Body of pancreas (tissue), 4 donors: ENCODE results near the gene COPZ1. TPM values are rescaled to one million over a fixed set of nuclear protein-coding genes. Genes with fewer than 3 reads are reported as not detected.
A peak's percentile ranks its signal among the peaks of the same experiment; 100 is the strongest.

Experiments
- ATAC-seq: fragments of 150-250 bp; one replicate; pipeline ENCODE4 v1.9.1; 2016
- DNase-seq, 4 donors: peaks; one replicate each; pipeline ENCODE4 v3.0.0-alpha.2; 2019
- H3K27ac ChIP-seq, 4 donors: fragments of 200-600 bp; sonication (generic); 1 replicate in 3 of 4; 2 replicates in 1 of 4; pipeline versions ENCODE4 v1.5.1 to v1.6.1; 2016 to 2019; ENCODE audit warnings: mild to moderate bottlenecking in 1 of 4, mixed read lengths in 1 of 4, moderate library complexity in 1 of 4
- H3K27me3 ChIP-seq, 2 donors: fragments of 200-600 bp; sonication (generic); one replicate each; pipeline ENCODE4 v1.6.0; 2016; ENCODE audit warnings: mild to moderate bottlenecking in 1 of 2
- H3K36me3 ChIP-seq, 2 donors: fragments of 200-600 bp; sonication (generic); replicated peaks in 1 of 2; 2 replicates each; pipeline ENCODE4 v1.5.1; 2016; ENCODE audit warnings: low read depth in 2 of 2; ENCODE audit not compliant: insufficient read depth in 1 of 2
- H3K4me1 ChIP-seq: fragments of 200-600 bp; sonication (generic); one replicate; pipeline ENCODE4 v1.6.0; 2016
- H3K4me3 ChIP-seq, 2 donors: fragments of 200-600 bp; sonication (generic); 1 replicate in 1 of 2; 2 replicates in 1 of 2; pipeline ENCODE4 v1.5.1; 2016 to 2019
- H3K9me3 ChIP-seq, 3 donors: fragments of 200-600 bp; sonication (generic); 1 replicate in 2 of 3; 2 replicates in 1 of 3; pipeline ENCODE4 v1.5.1; 2016
- CTCF ChIP-seq, 7 experiments: fragments of 450-650 bp in 4 of 7; fragments of 200-600 bp in 3 of 7; sonication (generic) in 3 of 7; IDR thresholded peaks; one replicate each; pipeline ENCODE4 v1.5.1; 2016 to 2019; ENCODE audit warnings: antibody characterized with exemption in 7 of 7
- POLR2A ChIP-seq, 3 donors: fragments of 450-650 bp; IDR thresholded peaks; one replicate each; pipeline ENCODE4 v1.6.1; 2016; ENCODE audit warnings: antibody characterized with exemption in 3 of 3, mild to moderate bottlenecking in 2 of 3
- WGBS, 2 donors: methylation state at CpG; one replicate each; pipeline ENCODE4 v1.1.5; 2017; 5-methylcytosine and 5-hydroxymethylcytosine counted together
- intact Hi-C: fragments of 100-400 bp; cut with DNase I; formaldehyde crosslinking; loops from one replicate; pipeline ENCODE4 v1.15.1; 2023
- total RNA-seq, 2 donors: library from RNA; depleted of rRNA; stranded (reverse); fragments of >200 nt; gene quantifications; one replicate each; pipeline ENCODE4 v1.1.0, GENCODE V29; 2016

COPZ1 gene
- total RNA-seq, 2 donors from 2014 or later = 34.3 to 71.3 TPM

GRCh38 chr12:54340846-54341245 lies 15.9 kb downstream of the COPZ1 start:
- H3K9me3 ChIP-seq = no peaks in the 10 kb centered on the region
- H3K4me1 ChIP-seq = peaks cover 54% of the 10 kb centered on the region
- no peaks in the 10 kb centered on the region for H3K27me3 ChIP-seq
- no peak overlapping the region for H3K4me3 ChIP-seq
- no peak overlapping the region for H3K27ac ChIP-seq
- ATAC-seq (peak; percentile 10), DNase-seq (no peak)
- peaks cover 0 to 20% of the 10 kb centered on the region in 2 donors for H3K36me3 ChIP-seq
- intact Hi-C loops = no loop called here
- TF ChIP-seq POLR2A (IDR thresholded peaks at IDR 0.05) (no peak), CTCF (IDR thresholded peaks at IDR 0.05) (no peak)
- WGBS, 2 donors = 66 to 82% methylated on average over 7 of the region's 7 CpGs

- TF ChIP-seq CTCF (IDR thresholded peaks at IDR 0.05) = no peak
- TF ChIP-seq POLR2A (IDR thresholded peaks at IDR 0.05) = no peak
- no peak overlapping the region for H3K4me3 ChIP-seq
- intact Hi-C loops = no loop called here
- DNase-seq (no peak), ATAC-seq (no peak)
- no peaks in the 10 kb centered on the region for H3K9me3 ChIP-seq
- 55 to 68% methylated on average over 9 of the region's 9 CpGs for WGBS, 2 donors
- H3K36me3 ChIP-seq = peaks cover 0 to 20% of the 10 kb centered on the region in 2 donors
- no peaks in the 10 kb centered on the region for H3K27me3 ChIP-seq
- H3K27ac ChIP-seq = no peak overlapping the region
- H3K4me1 ChIP-seq = peaks cover 46% of the 10 kb centered on the region
Observed at GRCh38 chr12:54341378-54342300, 16.7 kb downstream of the COPZ1 start.

- DNase-seq = no peak
- intact Hi-C loops = no loop called here
- 82 to 86% methylated on average over 4 of the region's 4 CpGs for WGBS, 2 donors
- Histone ChIP-seq H3K27me3 (no peaks in the 10 kb centered on the region), H3K27ac (no peak overlapping the region), H3K9me3 (no peaks in the 10 kb centered on the region), H3K4me1 (peaks cover 30% of the 10 kb centered on the region), H3K4me3 (no peak overlapping the region), H3K36me3 (peaks cover 0 to 42% of the 10 kb centered on the region in 2 donors)
- TF ChIP-seq POLR2A (IDR thresholded peaks at IDR 0.05) (no peak), CTCF (IDR thresholded peaks at IDR 0.05) (no peak)
- ATAC-seq = no peak
Observed at GRCh38 chr12:54349036-54349435, 24.1 kb downstream of the COPZ1 start.

GRCh38 chr12:54349679-54350078 lies 24.7 kb downstream of the COPZ1 start:
- TF ChIP-seq POLR2A (IDR thresholded peaks at IDR 0.05) = no peak
- no peak for TF ChIP-seq CTCF (IDR thresholded peaks at IDR 0.05)
- no peak for DNase-seq
- Histone ChIP-seq H3K27ac (no peak overlapping the region), H3K27me3 (no peaks in the 10 kb centered on the region), H3K4me3 (no peak overlapping the region), H3K9me3 (no peaks in the 10 kb centered on the region), H3K36me3 (peaks cover 0 to 40% of the 10 kb centered on the region in 2 donors), H3K4me1 (peaks cover 36% of the 10 kb centered on the region)
- no peak for ATAC-seq
- intact Hi-C loops = no loop called here
